HG02571 (cell line): ENCODE data around the gene OSCAR.

Experiments used
- ATAC-seq: cut with Tn5 transposase; IDR thresholded peaks from one replicate; pipeline ENCODE4 v1.9.1; 2021; ENCODE audit warnings: mild to moderate bottlenecking, moderate library complexity; ENCODE audit not compliant: unreplicated experiment

Gene OSCAR

GRCh38 chr19:54095136-54095858, 5.3 kb downstream of the OSCAR start:
- ATAC-seq, result no peak

- no peak for ATAC-seq
These were observed 6.1 kb downstream of the OSCAR start for GRCh38 chr19:54094426-54095000.

- no peak for ATAC-seq
These were observed 16.2 kb downstream of the OSCAR start for GRCh38 chr19:54084410-54084809.

- no peak for ATAC-seq
These were observed 19.6 kb downstream of the OSCAR start, which contains the start of gene TARM1 for GRCh38 chr19:54081032-54081431. Gene TARM1, minus strand, starts transcription at chr19:54081365. Its CDS starts 25 bp downstream, at chr19:54081340.

- ATAC-seq, result no peak
These were observed 23.3 kb downstream of the OSCAR start for GRCh38 chr19:54077334-54077733.

GRCh38 chr19:54074851-54075250, 25.8 kb downstream of the OSCAR start:
- no peak for ATAC-seq

GRCh38 chr19:54073829-54074228, 26.8 kb downstream of the OSCAR start:
- ATAC-seq, result no peak

- ATAC-seq, result no peak
These were observed 31.1 kb downstream of the OSCAR start for GRCh38 chr19:54069470-54069869.

- ATAC-seq, result no peak
These were observed 37.1 kb downstream of the OSCAR start, which contains the start of gene VSTM1 for GRCh38 chr19:54063350-54064116. Gene VSTM1, minus strand, starts transcription at chr19:54063897. Its CDS starts 120 bp downstream, at chr19:54063777.

GRCh38 chr19:54062643-54063042, 38.0 kb downstream of the OSCAR start:
- no peak for ATAC-seq

GRCh38 chr19:54047616-54048015, 53.0 kb downstream of the OSCAR start:
- ATAC-seq, result no peak

GRCh38 chr19:54045771-54046170, 54.8 kb downstream of the OSCAR start:
- no peak for ATAC-seq
